NCI-H69 (cell line): ENCODE results near the gene ZNF213.
"Not testable (repeated sequence)": the region's sequence is repeated elsewhere in the genome, so short reads cannot be mapped to it uniquely, and the experiment has no call there.

Experiments used
- DNase-seq: peaks from one replicate; lab custom pipeline; 2025; lab: John Stamatoyannopoulos, UW

ZNF213 gene

GRCh38 chr16:3170440-3171180 lies 35.8 kb downstream of the ZNF213 start:
- DNase-seq, result peak; percentile 59

- DNase-seq, result peak; percentile 67
These were observed 36.5 kb downstream of the ZNF213 start for GRCh38 chr16:3171181-3171854.

- DNase-seq, result peak; percentile 93
These were observed 37.2 kb downstream of the ZNF213 start for GRCh38 chr16:3171855-3172593.

- DNase-seq, result peak; percentile 85
These were observed 39.2 kb downstream of the ZNF213 start for GRCh38 chr16:3173892-3174617.

GRCh38 chr16:3174618-3175148 lies 39.9 kb downstream of the ZNF213 start:
- DNase-seq, result peak; percentile 56

GRCh38 chr16:3175157-3176093 lies 40.6 kb downstream of the ZNF213 start:
- peak; percentile 88 for DNase-seq

GRCh38 chr16:3179651-3180050 lies 44.8 kb downstream of the ZNF213 start:
- no peak for DNase-seq

GRCh38 chr16:3180445-3180878 lies 45.6 kb downstream of the ZNF213 start:
- peak; percentile 91 for DNase-seq

GRCh38 chr16:3182293-3182607 lies 47.4 kb downstream of the ZNF213 start:
- DNase-seq, result not testable (repeated sequence)

GRCh38 chr16:3182608-3183444 lies 48.0 kb downstream of the ZNF213 start:
- peak; percentile 82 for DNase-seq

GRCh38 chr16:3183445-3184139 lies 48.8 kb downstream of the ZNF213 start:
- DNase-seq, result peak; percentile 85

GRCh38 chr16:3186946-3187690 lies 52.3 kb downstream of the ZNF213 start:
- peak; percentile 52 for DNase-seq

- peak; percentile 96 for DNase-seq
These were observed 53.2 kb downstream of the ZNF213 start, which contains the start of gene OR1F1 for GRCh38 chr16:3187798-3188674. Gene OR1F1 (plus strand): TSS chr16:3188204.

- no peak for DNase-seq
These were observed 53.8 kb downstream of the ZNF213 start for GRCh38 chr16:3188675-3188924.

- DNase-seq, result peak; percentile 90
These were observed 54.3 kb downstream of the ZNF213 start for GRCh38 chr16:3188925-3189825.

- peak; percentile 59 for DNase-seq
These were observed 55.0 kb downstream of the ZNF213 start for GRCh38 chr16:3189869-3190268.

- DNase-seq, result peak; percentile 81
These were observed 56.1 kb downstream of the ZNF213 start for GRCh38 chr16:3190949-3191353.
